Glutamatergic neuron (in vitro differentiated cells): ENCODE data around the gene CARM1. TPM values are rescaled to one million over a fixed set of nuclear protein-coding genes. Genes with fewer than 3 reads are reported as not detected.
"Not testable (repeated sequence)": the region's sequence is repeated elsewhere in the genome, so short reads cannot be mapped to it uniquely, and the experiment has no call there.

Source experiments
- DNase-seq: peaks from one replicate; pipeline ENCODE4 v3.0.0; 2022
- H3K27ac Mint-ChIP-seq: one replicate; pipeline ENCODE4 v1.8.0; 2020; ENCODE audit warnings: mild to moderate bottlenecking, mixed read lengths, inconsistent platforms; ENCODE audit not compliant: unreplicated experiment
- H3K27me3 Mint-ChIP-seq: one replicate; pipeline ENCODE4 v1.8.0; 2020; ENCODE audit warnings: mild to moderate bottlenecking, moderate library complexity, mixed read lengths, inconsistent platforms; ENCODE audit not compliant: unreplicated experiment
- H3K36me3 Mint-ChIP-seq: one replicate; pipeline ENCODE4 v1.8.0; 2020; ENCODE audit warnings: mild to moderate bottlenecking, mixed read lengths, inconsistent platforms; ENCODE audit not compliant: unreplicated experiment
- H3K4me1 Mint-ChIP-seq: one replicate; pipeline ENCODE4 v1.8.0; 2020; ENCODE audit warnings: mild to moderate bottlenecking, low read depth, mixed read lengths, inconsistent platforms; ENCODE audit not compliant: unreplicated experiment
- H3K4me3 Mint-ChIP-seq: one replicate; pipeline ENCODE4 v1.8.0; 2020; ENCODE audit warnings: mild to moderate bottlenecking, mixed read lengths, inconsistent platforms; ENCODE audit not compliant: unreplicated experiment
- H3K9me3 Mint-ChIP-seq: one replicate; pipeline ENCODE4 v1.8.0; 2020; ENCODE audit warnings: mild to moderate bottlenecking, moderate library complexity, mixed read lengths, inconsistent platforms; ENCODE audit not compliant: unreplicated experiment
- CTCF ChIP-seq: fragments of 200-600 bp; sonication (generic); IDR thresholded peaks from one replicate; pipeline ENCODE4 v1.5.0; 2021; ENCODE audit not compliant: partially characterized antibody, unreplicated experiment
- total RNA-seq: library from RNA; stranded (reverse); fragmentation: NEBNext Ultra II Directional; extraction: Animal tissue kit (Norgen Biotek cat#: 25700); gene quantifications from one replicate; pipeline ENCODE4 v1.2.1, GENCODE V29; 2021; ENCODE audit not compliant: unreplicated experiment

CARM1 gene
- total RNA-seq, 1 donor from 2014 or later: 133 TPM

- Mint-ChIP-seq H3K4me1 (peaks cover 18% of the 10 kb centered on the region), H3K36me3 (no peaks in the 10 kb centered on the region), H3K9me3 (peaks cover 13% of the 10 kb centered on the region), H3K4me3 (peak overlapping the region; percentile 99), H3K27me3 (peaks cover 12% of the 10 kb centered on the region), H3K27ac (peak overlapping the region; percentile 97)
- TF ChIP-seq CTCF: no peak
- DNase-seq: no peak
Measured at GRCh38 chr19:10872546-10873107, 1.3 kb downstream of the CARM1 start.

GRCh38 chr19:10874024-10874423, 2.7 kb downstream of the CARM1 start:
- Mint-ChIP-seq H3K4me1 (peaks cover 19% of the 10 kb centered on the region), H3K9me3 (peaks cover 13% of the 10 kb centered on the region), H3K27ac (no peak overlapping the region)

GRCh38 chr19:10876459-10877240, 5.3 kb downstream of the CARM1 start:
- peak overlapping the region; percentile 55 for H3K27ac Mint-ChIP-seq
- H3K4me3 Mint-ChIP-seq: no peak overlapping the region
- DNase-seq: no peak
- H3K27me3 Mint-ChIP-seq: peaks cover 7% of the 10 kb centered on the region
- H3K36me3 Mint-ChIP-seq: no peaks in the 10 kb centered on the region
- TF ChIP-seq CTCF: no peak
- peaks cover 17% of the 10 kb centered on the region for H3K9me3 Mint-ChIP-seq
- H3K4me1 Mint-ChIP-seq: peaks cover 39% of the 10 kb centered on the region

More at GRCh38 chr19:10874024-10874423, 2.7 kb downstream of the CARM1 start:
- Mint-ChIP-seq H3K27me3 (peaks cover 12% of the 10 kb centered on the region), H3K4me3 (peak overlapping the region; percentile 65), H3K36me3 (no peaks in the 10 kb centered on the region)
- DNase-seq: no peak
- no peak for TF ChIP-seq CTCF

- Mint-ChIP-seq H3K4me1 (peaks cover 45% of the 10 kb centered on the region), H3K27ac (peak overlapping the region; percentile 76), H3K9me3 (peaks cover 18% of the 10 kb centered on the region)
- not testable (repeated sequence) for H3K4me3 Mint-ChIP-seq, H3K36me3 Mint-ChIP-seq, H3K27me3 Mint-ChIP-seq, DNase-seq
Measured at GRCh38 chr19:10877608-10878007, 6.3 kb downstream of the CARM1 start.

- Mint-ChIP-seq H3K4me3 (no peak overlapping the region), H3K9me3 (peaks cover 13% of the 10 kb centered on the region), H3K27me3 (peaks cover 2% of the 10 kb centered on the region), H3K27ac (peak overlapping the region; percentile 76), H3K36me3 (no peaks in the 10 kb centered on the region), H3K4me1 (peaks cover 42% of the 10 kb centered on the region)
- no peak for DNase-seq
- no peak for TF ChIP-seq CTCF
Measured at GRCh38 chr19:10878253-10878652, 6.9 kb downstream of the CARM1 start.
